ENCODE measurements around the gene BCAT1. TPM values are rescaled to one million over a fixed set of nuclear protein-coding genes. Genes with fewer than 3 reads are reported as not detected.

The BCAT1 gene
- total and polyA plus RNA-seq, 2 donors (not counting 3 experiments of a cell fraction or from before 2014, with no cell fraction given) = 21.6 to 267 TPM

DNA sequence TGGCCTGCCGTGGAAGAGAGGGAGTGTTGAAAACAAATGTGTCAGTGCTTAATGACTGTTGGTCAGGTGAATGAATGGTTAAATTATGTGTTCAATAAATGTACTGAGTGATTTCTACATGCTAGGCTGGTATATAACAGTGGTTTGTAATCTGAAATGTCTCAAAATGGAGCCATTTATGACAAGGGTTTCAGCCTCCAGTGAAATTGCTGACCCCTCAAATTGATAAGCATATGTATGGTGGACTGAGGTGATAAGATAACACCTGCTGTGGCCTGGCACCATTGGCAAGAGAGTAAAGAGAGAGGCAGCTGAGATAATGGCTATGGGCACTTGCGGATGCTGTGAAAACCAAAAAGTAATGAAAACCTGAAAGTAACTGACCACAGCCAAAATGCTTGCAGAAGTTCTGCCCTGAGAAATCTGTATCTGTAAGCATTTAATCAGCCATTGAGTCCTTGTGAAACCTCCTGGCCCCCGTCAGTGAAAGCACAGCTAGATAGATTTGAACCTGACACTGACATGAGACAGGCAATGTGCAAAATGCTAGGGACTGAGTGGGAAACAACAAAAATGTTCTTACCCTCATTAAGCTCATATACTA, 1.4 kb upstream of the BCAT1 start:
- H4K20me1 ChIP-seq (replicated peaks; ENCODE audit: control insufficient read depth, extremely low read depth, insufficient read depth, low read length) = no peaks in the 10 kb centered on the region
- H3K9me1 ChIP-seq (replicated peaks; ENCODE audit: control insufficient read depth, extremely low read depth, insufficient read depth, low read length) = no peaks in the 10 kb centered on the region
- peaks cover 23% of the 10 kb centered on the region for H3K4me1 ChIP-seq (ENCODE audit: control insufficient read depth, extremely low read depth, insufficient read depth, low read length)
- dilution Hi-C loops (cut with MboI; ENCODE audit: extremely low pct_ligation_motif_present, low sequenced_read_pairs) (no loop called here), intact Hi-C loops (cut with micrococcal nuclease) (no loop called here)
- TF ChIP-seq POLR2A (IDR thresholded peaks at IDR 0.05; ENCODE audit: low read depth, low read length) (no peak), GATA2 (IDR thresholded peaks at IDR 0.05; ENCODE audit: insufficient read depth, insufficient read length, low read depth, low read length) (no peak), EZH2 (IDR thresholded peaks at IDR 0.05; ENCODE audit: borderline replicate concordance, low read depth, low read length, severe bottlenecking) (no peak), JUN (IDR thresholded peaks at IDR 0.05; ENCODE audit: borderline replicate concordance, insufficient read depth, insufficient read length, low read depth) (no peak)
- TF ChIP-seq, protein P1, sequence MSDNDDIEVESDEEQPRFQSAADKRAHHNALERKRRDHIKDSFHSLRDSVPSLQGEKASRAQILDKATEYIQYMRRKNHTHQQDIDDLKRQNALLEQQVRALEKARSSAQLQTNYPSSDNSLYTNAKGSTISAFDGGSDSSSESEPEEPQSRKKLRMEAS (IDR thresholded peaks at IDR 0.05; ENCODE audit: insufficient read depth, insufficient read length) = no peak
- no peak overlapping the region for H2AFZ ChIP-seq (ENCODE audit: low read depth, low read length)
- no TSS peak for BruUV-seq (replicated peaks)
- no peaks in the 10 kb centered on the region for H3K36me3 ChIP-seq (ENCODE audit: control insufficient read depth in 2 of 2, extremely low read depth in 1 of 2, insufficient read depth in 2 of 2, low read length in 2 of 2)
- no peak overlapping the region for H3K27ac ChIP-seq (ENCODE audit: insufficient read depth, low read depth, low read length)
- FAIRE-seq = no peak
- DNase-seq (ENCODE audit: low read depth, low spot score) = no peak
- H3K79me2 ChIP-seq (ENCODE audit: control insufficient read depth, insufficient read depth, low read length) = peaks cover 32% of the 10 kb centered on the region
- H3K4me3 ChIP-seq (replicated peaks in 1 of 3; ENCODE audit: insufficient read depth in 1 of 3, low read depth in 1 of 3, low read length in 3 of 3) = no peak overlapping the region
- H3K9ac ChIP-seq (replicated peaks; ENCODE audit: extremely low read depth, insufficient read depth, low read length) = no peak overlapping the region
- H3K27me3 ChIP-seq (ENCODE audit: control insufficient read depth in 2 of 2, insufficient read depth in 2 of 2, low read length in 2 of 2) = no peaks in the 10 kb centered on the region
- H3K4me2 ChIP-seq (ENCODE audit: insufficient read depth, low read length) = no peak overlapping the region
- ChIA-PET POLR2A (no interaction called here), CTCF (interaction anchor here (1.0 to 1.3 kb wide), 3 partner anchors 9 to 97 kb away, joined by 3 read pairs; no protein-coding TSS in a partner anchor)
- no peaks in the 10 kb centered on the region for H3K9me3 ChIP-seq (replicated peaks; ENCODE audit: control insufficient read depth, insufficient read depth, low read length)

DNA sequence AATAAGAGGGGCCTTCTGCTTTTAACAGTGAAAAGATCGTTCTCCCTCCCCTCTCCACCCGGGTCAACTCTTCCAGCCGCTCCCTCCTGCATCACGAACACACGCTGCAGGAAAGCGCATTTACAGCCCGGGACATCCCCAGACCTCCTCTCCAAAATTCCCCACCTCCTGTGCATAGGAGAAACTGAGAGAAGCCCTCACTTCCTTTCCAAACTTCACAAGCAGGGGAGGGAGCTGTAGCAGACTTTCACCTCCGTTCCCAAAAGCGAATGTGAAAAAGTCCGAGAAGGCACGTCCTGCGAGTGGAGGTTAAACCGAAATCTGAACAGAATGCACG, 513 bp downstream of the BCAT1 start:
- Histone ChIP-seq H3K27ac (ENCODE audit: insufficient read depth, low read depth, low read length) (peak overlapping the region; percentile 96), H3K4me2 (ENCODE audit: insufficient read depth, low read length) (peak overlapping the region; percentile 99), H3K4me1 (ENCODE audit: control insufficient read depth, extremely low read depth, insufficient read depth, low read length) (peaks cover 41% of the 10 kb centered on the region), H3K9me1 (replicated peaks; ENCODE audit: control insufficient read depth, extremely low read depth, insufficient read depth, low read length) (no peaks in the 10 kb centered on the region), H3K36me3 (ENCODE audit: control insufficient read depth in 2 of 2, extremely low read depth in 1 of 2, insufficient read depth in 2 of 2, low read length in 2 of 2) (no peaks in the 10 kb centered on the region), H3K27me3 (ENCODE audit: control insufficient read depth in 2 of 2, insufficient read depth in 2 of 2, low read length in 2 of 2) (no peaks in the 10 kb centered on the region), H3K9me3 (replicated peaks; ENCODE audit: control insufficient read depth, insufficient read depth, low read length) (no peaks in the 10 kb centered on the region), H3K9ac (replicated peaks; ENCODE audit: extremely low read depth, insufficient read depth, low read length) (peak overlapping the region; percentile 97), H4K20me1 (replicated peaks; ENCODE audit: control insufficient read depth, extremely low read depth, insufficient read depth, low read length) (no peaks in the 10 kb centered on the region), H2AFZ (ENCODE audit: low read depth, low read length) (peak overlapping the region; percentile 62), H3K79me2 (ENCODE audit: control insufficient read depth, insufficient read depth, low read length) (peaks cover 44% of the 10 kb centered on the region), H3K4me3 (replicated peaks in 1 of 3; ENCODE audit: insufficient read depth in 1 of 3, low read depth in 1 of 3, low read length in 3 of 3) (peak overlapping the region; percentile 58 to 95 (median 78))
- CTCF ChIA-PET = interaction anchor here (1.6 to 4.5 kb wide), 3 partner anchors 45 to 98 kb away, joined by 4 to 45 read pairs (median 6); no protein-coding TSS in a partner anchor
- TF ChIP-seq FOS (IDR thresholded peaks at IDR 0.05; ENCODE audit: borderline replicate concordance, insufficient read depth, low read length) (no peak), JUN (IDR thresholded peaks at IDR 0.05; ENCODE audit: borderline replicate concordance, insufficient read depth, insufficient read length, low read depth) (no peak)
- TF ChIP-seq, protein P2, sequence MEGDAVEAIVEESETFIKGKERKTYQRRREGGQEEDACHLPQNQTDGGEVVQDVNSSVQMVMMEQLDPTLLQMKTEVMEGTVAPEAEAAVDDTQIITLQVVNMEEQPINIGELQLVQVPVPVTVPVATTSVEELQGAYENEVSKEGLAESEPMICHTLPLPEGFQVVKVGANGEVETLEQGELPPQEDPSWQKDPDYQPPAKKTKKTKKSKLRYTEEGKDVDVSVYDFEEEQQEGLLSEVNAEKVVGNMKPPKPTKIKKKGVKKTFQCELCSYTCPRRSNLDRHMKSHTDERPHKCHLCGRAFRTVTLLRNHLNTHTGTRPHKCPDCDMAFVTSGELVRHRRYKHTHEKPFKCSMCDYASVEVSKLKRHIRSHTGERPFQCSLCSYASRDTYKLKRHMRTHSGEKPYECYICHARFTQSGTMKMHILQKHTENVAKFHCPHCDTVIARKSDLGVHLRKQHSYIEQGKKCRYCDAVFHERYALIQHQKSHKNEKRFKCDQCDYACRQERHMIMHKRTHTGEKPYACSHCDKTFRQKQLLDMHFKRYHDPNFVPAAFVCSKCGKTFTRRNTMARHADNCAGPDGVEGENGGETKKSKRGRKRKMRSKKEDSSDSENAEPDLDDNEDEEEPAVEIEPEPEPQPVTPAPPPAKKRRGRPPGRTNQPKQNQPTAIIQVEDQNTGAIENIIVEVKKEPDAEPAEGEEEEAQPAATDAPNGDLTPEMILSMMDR (IDR thresholded peaks at IDR 0.05; ENCODE audit: extremely low read depth in 1 of 2, insufficient read depth in 1 of 2, low read depth in 1 of 2, low read length in 2 of 2) = no peak
- DNase-seq (ENCODE audit: low read depth, low spot score) = peak; percentile 65
- POLR2A ChIA-PET = no interaction called here
- dilution Hi-C loops (cut with MboI; ENCODE audit: extremely low pct_ligation_motif_present, low sequenced_read_pairs) = no loop called here
- intact Hi-C loops (cut with micrococcal nuclease) = no loop called here
- no peak for FAIRE-seq
- TSS peak; percentile 53 for BruUV-seq (replicated peaks)
